HEK293 (cell line): ENCODE measurements around the gene GJA5.

Experiments
- CTCF ChIA-PET: fragments of 350-600 bp; formaldehyde crosslinking; extraction: SDS; loops from one replicate; lab custom pipeline; 2021; ENCODE audit warnings: antibody characterized with exemption; lab: Yijun Ruan, JAX
- POLR2A ChIA-PET: fragments of 300-600 bp; formaldehyde crosslinking; extraction: SDS; loops from one replicate; lab custom pipeline; 2020; ENCODE audit warnings: antibody characterized with exemption, inconsistent platforms; lab: Yijun Ruan, JAX
- H3K27ac ChIP-seq: fragments of 200-500 bp; sonication (Bioruptor generic); 2 replicates; pipeline ENCODE4 v1.5.1; 2014; ENCODE audit warnings: low read depth, low read length, control low read depth, inconsistent platforms; ENCODE audit errors: extremely low read depth
- H3K36me3 ChIP-seq, 2 experiments: fragments of 200-500 bp in 1 of 2; sonication (Bioruptor generic) in 1 of 2; 1 replicate in 1 of 2; 2 replicates in 1 of 2; pipeline ENCODE4 v1.5.1; 2014 to 2017; ENCODE audit warnings: inconsistent platforms in 2 of 2, low read length in 2 of 2; ENCODE audit not compliant: control insufficient read depth in 2 of 2, insufficient read depth in 1 of 2
- H3K4me1 ChIP-seq: fragments of 200-500 bp; sonication (Bioruptor generic); 2 replicates; pipeline ENCODE4 v1.5.1; 2014; ENCODE audit warnings: mild to moderate bottlenecking, low read length, inconsistent platforms; ENCODE audit not compliant: control insufficient read depth, insufficient read depth
- H3K4me3 ChIP-seq: 2 replicates; pipeline ENCODE4 v1.5.1; 2011; ENCODE audit warnings: low read depth, mild to moderate bottlenecking, control low read depth, low read length, moderate library complexity
- H3K9me3 ChIP-seq: fragments of 200-500 bp; sonication (Bioruptor generic); 2 replicates; pipeline ENCODE4 v1.5.1; 2014; ENCODE audit warnings: low read depth, low read length, inconsistent platforms; ENCODE audit not compliant: control insufficient read depth, insufficient read depth
- EGR2 ChIP-seq: fragments of 450-650 bp; formaldehyde crosslinking; IDR thresholded peaks from 2 replicates; pipeline ENCODE4 v1.5.1; 2016; ENCODE audit warnings: low read depth, missing biosample characterization, missing genetic modification characterization
- GLIS1 ChIP-seq: fragments of 450-650 bp; formaldehyde crosslinking; IDR thresholded peaks from 2 replicates; pipeline ENCODE4 v1.5.1; 2016; ENCODE audit warnings: missing biosample characterization, missing genetic modification characterization
- HIC1 ChIP-seq: fragments of 450-650 bp; formaldehyde crosslinking; IDR thresholded peaks from 2 replicates; pipeline ENCODE4 v1.5.1; 2016; ENCODE audit warnings: missing biosample characterization, missing genetic modification characterization
- KLF1 ChIP-seq: fragments of 450-650 bp; formaldehyde crosslinking; IDR thresholded peaks from 2 replicates; pipeline ENCODE4 v1.5.1; 2016; ENCODE audit warnings: missing biosample characterization, missing genetic modification characterization
- TCF7L2 ChIP-seq: IDR thresholded peaks from 2 replicates; pipeline ENCODE4 v1.6.1; 2011; ENCODE audit warnings: low read depth, mild to moderate bottlenecking, inconsistent platforms, low read length, moderate library complexity, borderline replicate concordance
- ZNF157 ChIP-seq: fragments of 450-650 bp; formaldehyde crosslinking; IDR thresholded peaks from 2 replicates; pipeline ENCODE4 v1.5.1; 2016; ENCODE audit warnings: missing biosample characterization, missing genetic modification characterization
- ZNF214 ChIP-seq: fragments of 450-650 bp; formaldehyde crosslinking; IDR thresholded peaks from 2 replicates; pipeline ENCODE4 v1.5.1; 2017; ENCODE audit warnings: missing biosample characterization, mild to moderate bottlenecking, missing genetic modification characterization, borderline replicate concordance
- ZNF221 ChIP-seq: fragments of 450-650 bp; formaldehyde crosslinking; IDR thresholded peaks from 2 replicates; pipeline ENCODE4 v1.5.1; 2017; ENCODE audit warnings: missing biosample characterization, missing genetic modification characterization, borderline replicate concordance
- ZNF311 ChIP-seq: fragments of 450-650 bp; formaldehyde crosslinking; IDR thresholded peaks from 2 replicates; pipeline ENCODE4 v1.5.1; 2017; ENCODE audit warnings: missing biosample characterization, missing genetic modification characterization, borderline replicate concordance
- ZNF521 ChIP-seq: fragments of 450-650 bp; formaldehyde crosslinking; IDR thresholded peaks from 2 replicates; pipeline ENCODE4 v1.5.1; 2017; ENCODE audit warnings: missing biosample characterization, mild to moderate bottlenecking, missing genetic modification characterization
- ZSCAN4 ChIP-seq: fragments of 450-650 bp; formaldehyde crosslinking; IDR thresholded peaks from 2 replicates; pipeline ENCODE4 v1.5.1; 2017; ENCODE audit warnings: missing biosample characterization, missing genetic modification characterization
- TF ChIP-seq, protein P1 (sequence below): fragments of 450-650 bp; formaldehyde crosslinking; IDR thresholded peaks from 2 replicates; pipeline ENCODE4 v1.5.1; 2016; ENCODE audit warnings: missing biosample characterization, missing genetic modification characterization
- TF ChIP-seq, protein P2 (sequence below): fragments of 450-650 bp; formaldehyde crosslinking; IDR thresholded peaks from 2 replicates; pipeline ENCODE4 v1.5.1; 2017; ENCODE audit warnings: missing biosample characterization, missing genetic modification characterization
- TF ChIP-seq, protein P3 (sequence below): fragments of 450-650 bp; formaldehyde crosslinking; IDR thresholded peaks from 2 replicates; pipeline ENCODE4; 2016; ENCODE audit warnings: missing biosample characterization, missing genetic modification characterization
- TF ChIP-seq, protein P4 (sequence below): fragments of 450-650 bp; formaldehyde crosslinking; IDR thresholded peaks from 2 replicates; pipeline ENCODE4 v1.5.1; 2016; ENCODE audit warnings: missing biosample characterization, missing genetic modification characterization

GJA5 gene

GRCh38 chr1:147745271-147745670 lies 15.1 kb downstream of the GJA5 start:
- CTCF ChIA-PET = interaction anchor here (1.2 kb wide), 1 partner anchor 148 kb away, joined by 3 read pairs; no protein-coding TSS in a partner anchor
- no peaks in the 10 kb centered on the region for H3K4me1 ChIP-seq
- TF ChIP-seq, protein P1, sequence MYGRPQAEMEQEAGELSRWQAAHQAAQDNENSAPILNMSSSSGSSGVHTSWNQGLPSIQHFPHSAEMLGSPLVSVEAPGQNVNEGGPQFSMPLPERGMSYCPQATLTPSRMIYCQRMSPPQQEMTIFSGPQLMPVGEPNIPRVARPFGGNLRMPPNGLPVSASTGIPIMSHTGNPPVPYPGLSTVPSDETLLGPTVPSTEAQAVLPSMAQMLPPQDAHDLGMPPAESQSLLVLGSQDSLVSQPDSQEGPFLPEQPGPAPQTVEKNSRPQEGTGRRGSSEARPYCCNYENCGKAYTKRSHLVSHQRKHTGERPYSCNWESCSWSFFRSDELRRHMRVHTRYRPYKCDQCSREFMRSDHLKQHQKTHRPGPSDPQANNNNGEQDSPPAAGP = no peak
- TF ChIP-seq, protein P2, sequence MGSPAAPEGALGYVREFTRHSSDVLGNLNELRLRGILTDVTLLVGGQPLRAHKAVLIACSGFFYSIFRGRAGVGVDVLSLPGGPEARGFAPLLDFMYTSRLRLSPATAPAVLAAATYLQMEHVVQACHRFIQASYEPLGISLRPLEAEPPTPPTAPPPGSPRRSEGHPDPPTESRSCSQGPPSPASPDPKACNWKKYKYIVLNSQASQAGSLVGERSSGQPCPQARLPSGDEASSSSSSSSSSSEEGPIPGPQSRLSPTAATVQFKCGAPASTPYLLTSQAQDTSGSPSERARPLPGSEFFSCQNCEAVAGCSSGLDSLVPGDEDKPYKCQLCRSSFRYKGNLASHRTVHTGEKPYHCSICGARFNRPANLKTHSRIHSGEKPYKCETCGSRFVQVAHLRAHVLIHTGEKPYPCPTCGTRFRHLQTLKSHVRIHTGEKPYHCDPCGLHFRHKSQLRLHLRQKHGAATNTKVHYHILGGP (tag by site-specific recombination) = no peak
- TF ChIP-seq ZNF157 (tag by site-specific recombination) = no peak
- POLR2A ChIA-PET = no interaction called here
- no peaks in the 10 kb centered on the region for H3K36me3 ChIP-seq
- no peak overlapping the region for H3K27ac ChIP-seq
- H3K9me3 ChIP-seq = no peaks in the 10 kb centered on the region
- no peak overlapping the region for H3K4me3 ChIP-seq

- TF ChIP-seq, protein P3, sequence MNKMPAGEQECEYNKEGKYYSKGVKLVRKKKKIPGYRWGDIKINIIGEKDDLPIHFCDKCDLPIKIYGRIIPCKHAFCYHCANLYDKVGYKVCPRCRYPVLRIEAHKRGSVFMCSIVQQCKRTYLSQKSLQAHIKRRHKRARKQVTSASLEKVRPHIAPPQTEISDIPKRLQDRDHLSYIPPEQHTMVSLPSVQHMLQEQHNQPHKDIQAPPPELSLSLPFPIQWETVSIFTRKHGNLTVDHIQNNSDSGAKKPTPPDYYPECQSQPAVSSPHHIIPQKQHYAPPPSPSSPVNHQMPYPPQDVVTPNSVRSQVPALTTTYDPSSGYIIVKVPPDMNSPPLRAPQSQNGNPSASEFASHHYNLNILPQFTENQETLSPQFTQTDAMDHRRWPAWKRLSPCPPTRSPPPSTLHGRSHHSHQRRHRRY (tag by site-specific recombination) = no peak
- TF ChIP-seq ZNF214 (tag by site-specific recombination) (no peak), ZSCAN4 (no peak), EGR2 (tag by site-specific recombination) (no peak), ZNF521 (no peak), HIC1 (tag by site-specific recombination) (no peak), TCF7L2 (no peak), ZNF221 (tag by site-specific recombination) (no peak), GLIS1 (tag by site-specific recombination) (no peak), KLF1 (tag by site-specific recombination) (no peak), ZNF311 (tag by site-specific recombination) (no peak)
- TF ChIP-seq, protein P1 = no peak
- TF ChIP-seq, protein P4, sequence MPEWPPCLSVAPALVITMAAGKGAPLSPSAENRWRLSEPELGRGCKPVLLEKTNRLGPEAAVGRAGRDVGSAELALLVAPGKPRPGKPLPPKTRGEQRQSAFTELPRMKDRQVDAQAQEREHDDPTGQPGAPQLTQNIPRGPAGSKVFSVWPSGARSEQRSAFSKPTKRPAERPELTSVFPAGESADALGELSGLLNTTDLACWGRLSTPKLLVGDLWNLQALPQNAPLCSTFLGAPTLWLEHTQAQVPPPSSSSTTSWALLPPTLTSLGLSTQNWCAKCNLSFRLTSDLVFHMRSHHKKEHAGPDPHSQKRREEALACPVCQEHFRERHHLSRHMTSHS (tag by site-specific recombination) = no peak
- TF ChIP-seq, all 188 proteins: peak for 0
- H3K27ac ChIP-seq = no peak overlapping the region
- CTCF ChIA-PET = no interaction called here
- no peak overlapping the region for H3K4me3 ChIP-seq
- H3K4me1 ChIP-seq = no peaks in the 10 kb centered on the region
- no peaks in the 10 kb centered on the region for H3K9me3 ChIP-seq
- POLR2A ChIA-PET = no interaction called here
- no peaks in the 10 kb centered on the region for H3K36me3 ChIP-seq
Observed at GRCh38 chr1:147741065-147741464, 19.3 kb downstream of the GJA5 start.
